ENCODE results near the gene KRTAP10-12.
"Not testable (repeated sequence)": the region's sequence is repeated elsewhere in the genome, so short reads cannot be mapped to it uniquely, and the experiment has no call there.

Gene KRTAP10-12

DNA sequence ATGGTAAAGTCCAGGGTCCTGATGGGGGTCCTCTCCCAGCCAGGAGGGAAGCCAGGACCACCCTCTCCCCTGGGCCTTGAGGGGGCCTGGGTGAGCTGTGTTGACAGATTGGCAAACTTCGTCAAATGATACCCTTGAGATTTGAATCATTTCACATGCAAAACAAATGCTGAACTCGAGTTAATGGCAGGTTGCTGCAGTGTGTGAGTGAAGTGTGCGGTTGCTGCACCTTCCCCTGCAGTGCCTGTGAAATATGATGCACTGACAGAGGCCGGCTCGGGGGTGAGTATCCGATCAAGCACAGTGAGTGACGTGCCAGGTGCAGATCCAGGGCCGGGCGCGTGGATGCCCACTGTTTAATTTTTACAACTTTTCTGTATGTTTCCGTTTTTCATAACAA, 9.3 kb upstream of the KRTAP10-12 start:
- Histone ChIP-seq H3K4me3 (ENCODE audit: low read length in 2 of 2) (no peak overlapping the region), H3K4me1 (ENCODE audit: control insufficient read depth, insufficient read depth, low read length) (no peaks in the 10 kb centered on the region), H3K9me3 (ENCODE audit: control insufficient read depth in 2 of 2, low read length in 2 of 2) (peaks cover 0 to 2% of the 10 kb centered on the region in 2 donors), H3K36me3 (ENCODE audit: control insufficient read depth in 2 of 2, insufficient read depth in 2 of 2, low read length in 2 of 2) (no peaks in the 10 kb centered on the region), H3K27me3 (ENCODE audit: control insufficient read depth in 1 of 2, insufficient read depth in 2 of 2, low read length in 2 of 2) (peaks cover 3 to 8% of the 10 kb centered on the region in 2 donors), H3K27ac (ENCODE audit: low read length) (no peak overlapping the region), H3K9ac (ENCODE audit: low read length in 2 of 2) (no peak overlapping the region)

DNA sequence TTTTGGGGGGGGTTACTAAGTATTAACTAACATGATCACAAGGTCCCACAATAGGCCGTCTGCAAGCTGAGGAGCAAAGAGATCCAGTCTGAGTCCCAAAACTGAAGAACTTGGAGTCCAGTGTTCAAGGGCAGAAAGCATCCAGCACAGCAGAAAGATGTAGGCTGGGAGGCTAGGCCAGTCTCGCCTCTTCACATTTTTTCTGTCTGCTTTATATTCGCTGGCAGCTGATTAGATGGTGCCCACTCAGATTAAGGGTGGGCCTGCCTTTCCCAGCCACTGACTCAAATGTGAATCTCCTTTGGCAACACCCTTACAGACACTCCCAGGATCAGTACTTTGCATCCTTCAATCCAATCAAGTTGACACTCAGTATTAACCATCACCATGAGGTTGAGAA, 7.2 kb upstream of the KRTAP10-12 start:
- H3K27me3 ChIP-seq (ENCODE audit: control insufficient read depth in 1 of 2, insufficient read depth in 2 of 2, low read length in 2 of 2); H3K9ac ChIP-seq (ENCODE audit: low read length in 2 of 2); H3K36me3 ChIP-seq (ENCODE audit: control insufficient read depth in 2 of 2, insufficient read depth in 2 of 2, low read length in 2 of 2); H3K9me3 ChIP-seq (ENCODE audit: control insufficient read depth in 2 of 2, low read length in 2 of 2); H3K4me1 ChIP-seq (ENCODE audit: control insufficient read depth, insufficient read depth, low read length); H3K27ac ChIP-seq (ENCODE audit: low read length); H3K4me3 ChIP-seq (ENCODE audit: low read length in 2 of 2): not testable (repeated sequence)

DNA sequence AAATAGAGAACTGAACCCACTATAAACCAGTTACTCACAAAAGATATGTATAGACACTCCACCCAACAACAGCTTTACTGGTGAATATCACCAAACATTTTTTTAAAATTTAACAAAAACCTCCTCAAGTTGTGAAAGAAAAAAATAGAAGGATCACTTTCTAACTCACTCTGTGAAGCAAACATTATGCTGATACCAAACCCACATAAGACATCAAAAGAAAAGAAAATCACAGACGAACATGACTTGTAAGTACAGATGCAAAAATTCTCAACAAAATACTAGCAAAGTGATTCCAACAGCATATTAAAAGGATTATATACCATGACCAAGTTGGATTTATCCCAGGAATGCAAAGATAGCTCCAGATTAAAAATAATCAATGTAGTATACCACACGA, 5.3 kb upstream of the KRTAP10-12 start:
- Histone ChIP-seq H3K4me3 (ENCODE audit: low read length in 2 of 2) (no peak overlapping the region), H3K9ac (ENCODE audit: low read length in 2 of 2) (no peak overlapping the region), H3K4me1 (ENCODE audit: control insufficient read depth, insufficient read depth, low read length) (no peaks in the 10 kb centered on the region), H3K36me3 (ENCODE audit: control insufficient read depth in 2 of 2, insufficient read depth in 2 of 2, low read length in 2 of 2) (no peaks in the 10 kb centered on the region), H3K27ac (ENCODE audit: low read length) (no peak overlapping the region), H3K27me3 (ENCODE audit: control insufficient read depth in 1 of 2, insufficient read depth in 2 of 2, low read length in 2 of 2) (peaks cover 11 to 12% of the 10 kb centered on the region in 2 donors), H3K9me3 (ENCODE audit: control insufficient read depth in 2 of 2, low read length in 2 of 2) (peaks cover 3 to 4% of the 10 kb centered on the region in 2 donors)

DNA sequence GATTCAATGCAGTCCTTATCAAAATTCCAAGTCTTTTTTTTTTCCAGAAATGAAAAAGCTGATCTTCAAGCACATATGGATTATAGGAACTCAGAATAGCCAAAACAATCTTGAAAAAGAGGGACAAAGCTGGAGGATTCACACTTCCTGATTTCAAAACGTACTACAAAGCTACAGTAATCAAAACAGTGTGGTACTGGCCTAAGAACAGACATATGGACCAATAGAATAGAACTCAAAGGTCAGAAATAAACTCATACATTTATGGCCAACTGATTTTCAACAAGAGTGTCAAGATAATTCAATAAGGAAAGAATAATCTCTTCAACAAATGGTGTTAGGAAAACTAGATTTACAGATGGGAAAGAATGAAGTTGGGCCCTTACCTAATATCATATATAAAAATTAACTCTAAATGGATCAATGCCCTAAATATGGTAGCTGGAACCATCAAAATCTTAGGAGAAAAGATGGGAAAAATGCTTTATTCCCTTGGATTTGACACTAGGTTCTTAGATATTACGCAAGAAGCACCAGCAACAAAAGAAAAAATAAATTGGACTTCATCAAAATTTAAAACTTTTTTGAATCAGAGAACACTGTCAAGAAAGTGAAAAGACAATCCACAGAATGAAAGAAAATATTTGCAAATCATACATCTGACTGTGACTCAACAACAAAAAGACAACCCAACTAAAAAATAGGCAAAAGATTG, 4.0 kb upstream of the KRTAP10-12 start:
- H3K36me3 ChIP-seq (ENCODE audit: control insufficient read depth in 2 of 2, insufficient read depth in 2 of 2, low read length in 2 of 2): no peaks in the 10 kb centered on the region
- H3K9me3 ChIP-seq (ENCODE audit: control insufficient read depth in 2 of 2, low read length in 2 of 2): peaks cover 3 to 4% of the 10 kb centered on the region in 2 donors
- no peaks in the 10 kb centered on the region for H3K4me1 ChIP-seq (ENCODE audit: control insufficient read depth, insufficient read depth, low read length)
- H3K27me3 ChIP-seq (ENCODE audit: control insufficient read depth in 1 of 2, insufficient read depth in 2 of 2, low read length in 2 of 2): peaks cover 11 to 14% of the 10 kb centered on the region in 2 donors
- no peak overlapping the region for H3K27ac ChIP-seq (ENCODE audit: low read length)
- H3K9ac ChIP-seq (ENCODE audit: low read length in 2 of 2): no peak overlapping the region
- H3K4me3 ChIP-seq (ENCODE audit: low read length in 2 of 2): no peak overlapping the region

DNA sequence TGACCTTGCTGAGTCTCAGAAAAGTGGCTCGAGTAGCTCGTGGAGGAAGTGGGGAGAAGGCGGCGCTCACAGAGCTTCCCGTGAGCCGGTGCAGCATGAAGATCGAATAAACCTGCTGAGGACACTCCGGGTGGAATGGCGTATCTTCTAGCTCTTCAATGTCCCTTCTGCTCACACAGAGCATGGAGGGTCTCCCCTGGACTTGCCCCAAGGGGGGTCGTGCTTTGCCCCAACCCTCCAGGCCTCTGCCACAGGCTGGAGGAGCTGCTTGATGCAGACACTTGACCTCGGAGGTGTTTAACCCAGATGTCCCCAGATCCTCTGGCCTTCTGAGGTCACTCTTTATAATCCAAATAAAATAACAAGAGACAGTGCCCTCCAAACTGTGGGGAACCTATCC, 2.2 kb upstream of the KRTAP10-12 start:
- H3K27ac ChIP-seq (ENCODE audit: low read length): no peak overlapping the region
- H3K36me3 ChIP-seq (ENCODE audit: control insufficient read depth in 2 of 2, insufficient read depth in 2 of 2, low read length in 2 of 2): no peaks in the 10 kb centered on the region
- H3K4me1 ChIP-seq (ENCODE audit: control insufficient read depth, insufficient read depth, low read length): no peaks in the 10 kb centered on the region
- peaks cover 3 to 4% of the 10 kb centered on the region in 2 donors for H3K9me3 ChIP-seq (ENCODE audit: control insufficient read depth in 2 of 2, low read length in 2 of 2)
- H3K4me3 ChIP-seq (ENCODE audit: low read length in 2 of 2): no peak overlapping the region
- peaks cover 17 to 19% of the 10 kb centered on the region in 2 donors for H3K27me3 ChIP-seq (ENCODE audit: control insufficient read depth in 1 of 2, insufficient read depth in 2 of 2, low read length in 2 of 2)
- H3K9ac ChIP-seq (ENCODE audit: low read length in 2 of 2): no peak overlapping the region

DNA sequence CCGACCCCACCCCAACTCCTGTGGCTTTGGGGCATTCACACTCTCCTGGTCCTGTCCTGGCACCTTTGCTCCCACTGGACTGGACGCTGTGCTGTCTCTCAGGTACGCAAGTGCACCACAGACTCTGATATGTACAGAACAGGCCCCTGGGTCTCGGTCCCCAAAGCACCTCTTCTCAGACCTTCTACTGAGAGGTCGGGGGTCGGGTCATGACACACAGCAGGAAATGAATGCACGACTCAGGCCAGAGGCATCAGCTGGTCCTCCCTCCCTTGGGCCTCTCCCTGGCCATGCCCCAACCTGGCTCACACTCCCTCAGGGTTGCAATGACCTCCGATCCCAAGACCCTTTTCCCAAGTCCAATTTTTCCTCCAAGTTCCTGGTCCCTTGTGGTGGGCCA, 1.8 kb upstream of the KRTAP10-12 start:
- Histone ChIP-seq H3K36me3 (ENCODE audit: control insufficient read depth in 2 of 2, insufficient read depth in 2 of 2, low read length in 2 of 2) (no peaks in the 10 kb centered on the region), H3K9ac (ENCODE audit: low read length in 2 of 2) (no peak overlapping the region), H3K27ac (ENCODE audit: low read length) (no peak overlapping the region), H3K4me3 (ENCODE audit: low read length in 2 of 2) (no peak overlapping the region), H3K9me3 (ENCODE audit: control insufficient read depth in 2 of 2, low read length in 2 of 2) (peaks cover 3 to 4% of the 10 kb centered on the region in 2 donors), H3K4me1 (ENCODE audit: control insufficient read depth, insufficient read depth, low read length) (no peaks in the 10 kb centered on the region), H3K27me3 (ENCODE audit: control insufficient read depth in 1 of 2, insufficient read depth in 2 of 2, low read length in 2 of 2) (peaks cover 19 to 21% of the 10 kb centered on the region in 2 donors)

DNA sequence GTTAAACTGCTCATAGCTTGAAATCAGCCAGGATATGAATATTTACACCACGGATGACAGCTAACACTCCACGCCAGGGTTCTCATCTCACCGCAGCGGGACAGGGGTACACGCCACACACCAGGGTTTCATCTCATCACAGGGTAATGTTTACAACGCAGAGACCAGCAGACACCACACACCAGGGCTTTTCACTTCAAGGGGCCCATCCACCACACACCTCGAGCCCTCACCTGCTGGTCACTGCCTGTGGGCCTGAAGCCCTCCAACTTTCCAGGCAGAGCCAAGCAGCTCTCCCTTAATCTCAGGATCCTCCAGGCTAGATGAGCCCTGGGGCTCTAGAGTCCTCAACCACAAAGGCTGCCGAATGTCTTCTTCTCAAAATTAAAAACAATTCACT, 1.3 kb upstream of the KRTAP10-12 start:
- no peaks in the 10 kb centered on the region for H3K4me1 ChIP-seq (ENCODE audit: control insufficient read depth, insufficient read depth, low read length)
- no peak overlapping the region for H3K9ac ChIP-seq (ENCODE audit: low read length in 2 of 2)
- peaks cover 24% of the 10 kb centered on the region in 2 donors for H3K27me3 ChIP-seq (ENCODE audit: control insufficient read depth in 1 of 2, insufficient read depth in 2 of 2, low read length in 2 of 2)
- no peaks in the 10 kb centered on the region for H3K36me3 ChIP-seq (ENCODE audit: control insufficient read depth in 2 of 2, insufficient read depth in 2 of 2, low read length in 2 of 2)
- H3K27ac ChIP-seq (ENCODE audit: low read length): no peak overlapping the region
- H3K4me3 ChIP-seq (ENCODE audit: low read length in 2 of 2): no peak overlapping the region
- peaks cover 3 to 4% of the 10 kb centered on the region in 2 donors for H3K9me3 ChIP-seq (ENCODE audit: control insufficient read depth in 2 of 2, low read length in 2 of 2)

DNA sequence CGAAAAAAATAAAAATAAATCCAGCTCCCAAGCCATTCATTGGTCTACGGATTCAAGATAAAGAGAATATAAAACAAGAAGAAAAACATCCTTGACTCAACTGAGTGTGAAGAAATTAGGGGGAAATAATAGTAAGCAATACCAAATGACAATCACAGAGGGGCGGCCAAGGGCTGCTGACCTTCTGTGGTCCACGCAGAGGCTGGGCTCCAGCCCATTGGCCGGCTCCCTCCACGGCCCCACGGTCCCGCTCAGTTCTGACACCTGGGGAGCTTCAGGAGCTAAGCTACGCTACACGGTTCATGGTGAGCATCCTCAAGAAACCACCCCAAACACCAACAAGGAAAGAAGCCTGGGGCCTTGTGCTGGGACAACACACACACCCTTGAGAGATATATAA, 400 bp upstream of the KRTAP10-12 start:
- Histone ChIP-seq H3K9ac (ENCODE audit: low read length in 2 of 2) (no peak overlapping the region), H3K36me3 (ENCODE audit: control insufficient read depth in 2 of 2, insufficient read depth in 2 of 2, low read length in 2 of 2) (no peaks in the 10 kb centered on the region), H3K27ac (ENCODE audit: low read length) (no peak overlapping the region), H3K9me3 (ENCODE audit: control insufficient read depth in 2 of 2, low read length in 2 of 2) (peaks cover 3 to 4% of the 10 kb centered on the region in 2 donors), H3K27me3 (ENCODE audit: control insufficient read depth in 1 of 2, insufficient read depth in 2 of 2, low read length in 2 of 2) (peaks cover 28 to 31% of the 10 kb centered on the region in 2 donors), H3K4me3 (ENCODE audit: low read length in 2 of 2) (no peak overlapping the region), H3K4me1 (ENCODE audit: control insufficient read depth, insufficient read depth, low read length) (no peaks in the 10 kb centered on the region)

DNA sequence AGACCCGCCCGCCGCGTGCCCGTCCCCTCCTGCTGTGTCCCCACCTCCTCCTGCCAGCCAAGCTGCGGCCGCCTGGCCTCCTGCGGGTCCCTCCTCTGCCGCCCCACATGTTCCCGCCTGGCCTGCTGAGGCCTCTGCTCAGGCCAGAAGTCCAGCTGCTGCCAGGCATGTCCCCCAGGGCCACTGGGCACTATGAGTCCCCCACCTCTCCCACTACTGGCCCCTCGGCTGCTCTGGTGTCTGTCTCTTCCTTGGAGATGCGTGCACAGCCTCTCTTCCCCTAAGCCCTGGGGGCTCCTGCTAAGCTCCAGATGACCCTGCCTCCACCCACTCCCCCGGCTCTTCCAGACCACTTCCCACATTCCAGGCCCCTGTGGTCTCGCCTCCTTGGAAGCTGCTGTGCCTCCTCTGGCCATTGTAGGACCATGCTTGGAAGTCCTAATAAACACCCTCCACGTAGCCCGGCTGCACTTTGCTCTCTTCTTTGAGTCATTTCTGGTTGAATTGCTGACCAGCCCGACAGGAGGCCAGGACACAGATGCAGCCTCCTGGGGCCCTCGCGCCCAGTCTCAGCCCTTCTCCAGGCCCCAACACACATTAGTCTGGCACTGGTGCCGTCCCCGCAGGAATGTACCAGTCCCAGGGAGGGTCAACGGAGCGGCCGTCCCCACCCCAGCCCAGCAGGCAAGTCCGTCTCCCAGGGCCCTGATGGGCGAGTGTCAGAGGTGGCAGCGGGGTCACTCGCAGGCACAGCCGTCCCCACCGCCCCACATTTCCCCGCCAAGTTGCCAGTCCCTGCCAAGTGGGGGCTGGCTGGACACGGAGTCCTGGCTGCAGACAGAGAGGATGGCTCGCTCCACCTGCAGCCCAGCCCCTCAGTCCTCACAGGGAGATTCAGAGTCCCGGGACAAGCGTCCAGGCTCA, 1.1 kb downstream of the KRTAP10-12 start:
- H3K36me3 ChIP-seq (ENCODE audit: control insufficient read depth in 2 of 2, insufficient read depth in 2 of 2, low read length in 2 of 2): no peaks in the 10 kb centered on the region
- H3K9me3 ChIP-seq (ENCODE audit: control insufficient read depth in 2 of 2, low read length in 2 of 2): peaks cover 0 to 3% of the 10 kb centered on the region in 2 donors
- no peak overlapping the region for H3K27ac ChIP-seq (ENCODE audit: low read length)
- H3K4me1 ChIP-seq (ENCODE audit: control insufficient read depth, insufficient read depth, low read length): no peaks in the 10 kb centered on the region
- H3K9ac ChIP-seq (ENCODE audit: low read length in 2 of 2): no peak overlapping the region
- H3K27me3 ChIP-seq (ENCODE audit: control insufficient read depth in 1 of 2, insufficient read depth in 2 of 2, low read length in 2 of 2): peaks cover 29 to 41% of the 10 kb centered on the region in 2 donors
- no peak overlapping the region for H3K4me3 ChIP-seq (ENCODE audit: low read length in 2 of 2)

DNA sequence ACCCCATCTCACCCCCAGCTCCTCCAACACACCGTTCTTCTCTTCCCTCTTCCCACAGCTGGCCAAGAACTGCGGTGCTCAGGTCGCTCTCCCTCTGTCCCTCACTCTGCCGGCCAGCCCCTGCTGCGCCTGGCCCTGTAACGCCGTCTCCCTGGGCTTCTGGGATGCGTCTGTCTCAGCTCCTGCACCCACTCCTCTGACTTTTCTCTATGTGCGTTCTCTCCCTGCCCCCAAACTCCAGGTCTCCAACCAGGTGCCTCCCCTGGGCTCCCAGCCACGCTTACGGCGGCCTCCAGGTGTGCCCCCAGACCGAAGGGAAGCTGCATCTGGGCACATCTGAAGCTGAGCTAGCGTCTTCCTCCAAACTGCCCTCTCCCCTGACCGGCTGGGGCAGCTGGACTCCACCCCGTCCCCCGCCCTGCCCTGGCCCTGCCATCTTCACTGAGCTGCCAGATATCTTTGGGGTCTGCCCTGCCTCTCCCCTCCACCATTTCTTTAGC, 2.6 kb downstream of the KRTAP10-12 start:
- peaks cover 40 to 50% of the 10 kb centered on the region in 2 donors for H3K27me3 ChIP-seq (ENCODE audit: control insufficient read depth in 1 of 2, insufficient read depth in 2 of 2, low read length in 2 of 2)
- no peaks in the 10 kb centered on the region for H3K4me1 ChIP-seq (ENCODE audit: control insufficient read depth, insufficient read depth, low read length)
- no peaks in the 10 kb centered on the region for H3K36me3 ChIP-seq (ENCODE audit: control insufficient read depth in 2 of 2, insufficient read depth in 2 of 2, low read length in 2 of 2)
- H3K9ac ChIP-seq (ENCODE audit: low read length in 2 of 2): no peak overlapping the region
- H3K27ac ChIP-seq (ENCODE audit: low read length): no peak overlapping the region
- no peaks in the 10 kb centered on the region for H3K9me3 ChIP-seq (ENCODE audit: control insufficient read depth in 2 of 2, low read length in 2 of 2)
- no peak overlapping the region for H3K4me3 ChIP-seq (ENCODE audit: low read length in 2 of 2)
